Measurements from ENCODE around the gene SZRD1. TPM values are rescaled to one million over a fixed set of nuclear protein-coding genes. Genes with fewer than 3 reads are reported as not detected.

The SZRD1 gene
- total and polyA plus RNA-seq, 9 of the 15 experiments (the other 6 are each of a cell fraction or from before 2014, with no cell fraction given) = 3.9 to 149 (median 82.5) TPM

DNA sequence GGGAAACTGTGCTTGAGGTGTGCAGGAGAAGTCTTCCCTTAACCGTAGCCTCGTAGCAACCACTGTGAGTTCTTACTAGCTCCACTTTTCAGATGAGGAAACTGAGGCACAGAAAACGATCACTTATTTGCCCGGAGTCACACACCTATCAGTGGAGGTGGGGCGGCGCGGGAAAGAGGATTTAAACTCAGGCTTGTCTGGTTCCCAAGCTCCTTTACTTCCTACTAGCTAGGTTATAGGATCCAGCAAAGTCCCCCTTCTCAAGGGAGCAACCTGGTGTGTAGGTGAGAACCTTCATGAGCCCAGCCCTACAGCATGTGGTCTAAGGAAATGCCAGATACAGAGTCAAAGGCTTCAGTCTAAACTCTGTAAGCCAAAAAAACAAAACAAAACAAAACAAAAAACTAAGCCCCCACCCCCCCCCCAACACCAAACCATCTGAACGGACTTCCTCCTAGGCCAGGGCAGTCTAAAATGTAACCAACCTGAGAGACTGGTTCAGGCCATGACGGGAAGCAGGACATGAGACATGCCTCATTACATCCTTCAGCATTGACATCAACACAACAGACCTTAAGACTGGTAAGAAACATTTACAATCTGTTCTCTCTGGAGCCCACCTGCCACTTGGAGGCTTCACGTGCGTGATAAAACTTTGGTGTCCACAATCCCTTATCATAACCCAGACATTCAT lies 14.1 kb upstream of the SZRD1 start (continued):
- TF ChIP-seq REST (IDR thresholded peaks at IDR 0.05; ENCODE audit: borderline replicate concordance) (no peak), REST (CRISPR knock-in tag; IDR thresholded peaks at IDR 0.05; ENCODE audit: low read depth) (no peak), ETV5 (CRISPR knock-in tag; IDR thresholded peaks at IDR 0.05; ENCODE audit: low read depth) (peak; percentile 24; the same call in 1 of the 2 replicates), RNF219 (CRISPR knock-in tag; IDR thresholded peaks at IDR 0.05) (0 out of 2 replicates have a peak, but pooled peaks have one; percentile 1), FOXK1 (CRISPR knock-in tag; IDR thresholded peaks at IDR 0.05; ENCODE audit: borderline replicate concordance) (no peak), ZNF354B (CRISPR knock-in tag; IDR thresholded peaks at IDR 0.05) (no peak), HNRNPLL (IDR thresholded peaks at IDR 0.05; ENCODE audit: low read depth, low read length, poor library complexity, severe bottlenecking) (no peak), ZC3H11A (IDR thresholded peaks at IDR 0.05; ENCODE audit: low read depth, low read length) (no peak), ZNF695 (CRISPR knock-in tag; IDR thresholded peaks at IDR 0.05) (no peak), ZNF668 (CRISPR knock-in tag; IDR thresholded peaks at IDR 0.05) (no peak), TSHZ1 (CRISPR knock-in tag; IDR thresholded peaks at IDR 0.05) (no peak), HDGF (IDR thresholded peaks at IDR 0.05) (peak; percentile 64; the same call in 1 of the 2 replicates), BRD9 (IDR thresholded peaks at IDR 0.05; ENCODE audit: low read depth, partially characterized antibody) (peak; percentile 13), BDP1 (IDR thresholded peaks at IDR 0.05; ENCODE audit: insufficient read depth, insufficient read length) (no peak), NFATC3 (IDR thresholded peaks at IDR 0.05) (no peak)
